Right lobe of liver (tissue), 4 donors: ENCODE results near the gene NAGK.
A peak's percentile ranks its signal among the peaks of the same experiment; 100 is the strongest.

Experiments used
- POLR2A ChIP-seq: fragments of 450-650 bp; IDR thresholded peaks from one replicate; pipeline ENCODE4 v1.6.1; 2017; ENCODE audit warnings: antibody characterized with exemption, mild to moderate bottlenecking
- TF ChIP-seq, protein P1 (sequence below), 4 donors: fragments of 200-600 bp in 3 of 4; fragments of 450-650 bp in 1 of 4; IDR thresholded peaks; one replicate each; pipeline versions ENCODE4 v1.5.1 to v1.8.0; 2016 to 2022; ENCODE audit warnings: antibody characterized with exemption in 4 of 4, mild to moderate bottlenecking in 2 of 4
- donor health status: DM: no; HTN: no; CAD: no.
- donor health status: DM: no; HTN: no; CAD: no.
- donor health status: DM: no; HTN: yes; CAD: no.

GRCh38 chr2:71070294-71071093 lies 2.0 kb downstream of the NAGK start:
- TF ChIP-seq, protein P1, sequence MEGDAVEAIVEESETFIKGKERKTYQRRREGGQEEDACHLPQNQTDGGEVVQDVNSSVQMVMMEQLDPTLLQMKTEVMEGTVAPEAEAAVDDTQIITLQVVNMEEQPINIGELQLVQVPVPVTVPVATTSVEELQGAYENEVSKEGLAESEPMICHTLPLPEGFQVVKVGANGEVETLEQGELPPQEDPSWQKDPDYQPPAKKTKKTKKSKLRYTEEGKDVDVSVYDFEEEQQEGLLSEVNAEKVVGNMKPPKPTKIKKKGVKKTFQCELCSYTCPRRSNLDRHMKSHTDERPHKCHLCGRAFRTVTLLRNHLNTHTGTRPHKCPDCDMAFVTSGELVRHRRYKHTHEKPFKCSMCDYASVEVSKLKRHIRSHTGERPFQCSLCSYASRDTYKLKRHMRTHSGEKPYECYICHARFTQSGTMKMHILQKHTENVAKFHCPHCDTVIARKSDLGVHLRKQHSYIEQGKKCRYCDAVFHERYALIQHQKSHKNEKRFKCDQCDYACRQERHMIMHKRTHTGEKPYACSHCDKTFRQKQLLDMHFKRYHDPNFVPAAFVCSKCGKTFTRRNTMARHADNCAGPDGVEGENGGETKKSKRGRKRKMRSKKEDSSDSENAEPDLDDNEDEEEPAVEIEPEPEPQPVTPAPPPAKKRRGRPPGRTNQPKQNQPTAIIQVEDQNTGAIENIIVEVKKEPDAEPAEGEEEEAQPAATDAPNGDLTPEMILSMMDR (IDR thresholded peaks at IDR 0.05) = peak in 2 of 4 donors; percentile 21 to 26
- TF ChIP-seq POLR2A = no peak
